SU-DHL-6 (cell line): ENCODE data around the gene LGALS4.

Experiments
- H2AFZ ChIP-seq: fragments of 200-600 bp; sonication (generic); 2 replicates; pipeline ENCODE4 v1.6.1; 2014; ENCODE audit warnings: low read depth, mild to moderate bottlenecking, moderate library complexity, mixed read lengths, antibody characterized with exemption, low read length; ENCODE audit not compliant: severe bottlenecking
- H3F3A ChIP-seq: fragments of 200-600 bp; shearing (Covaris generic); 2 replicates; pipeline ENCODE4 v1.6.0; 2016; ENCODE audit warnings: antibody characterized with exemption, mild to moderate bottlenecking; ENCODE audit not compliant: insufficient read depth
- H3K27ac ChIP-seq: fragments of 200-600 bp; sonication (generic); 2 replicates; pipeline ENCODE4 v1.5.1; 2016; ENCODE audit warnings: low read depth, mild to moderate bottlenecking, low read length, moderate library complexity, mixed read lengths
- H3K27me3 ChIP-seq: fragments of 200-600 bp; sonication (generic), shearing (Covaris generic); 2 replicates; pipeline ENCODE4 v1.6.0; 2014; ENCODE audit warnings: mild to moderate bottlenecking, low read length
- H3K36me3 ChIP-seq: fragments of 200-600 bp; sonication (generic); 2 replicates; pipeline ENCODE4 v1.6.1; 2014; ENCODE audit warnings: mild to moderate bottlenecking, low read length, mixed read lengths
- H3K4me2 ChIP-seq: fragments of 300-600, 200-600 bp; shearing (Covaris generic), sonication (generic); 2 replicates; pipeline ENCODE4 v1.6.0; 2014; ENCODE audit warnings: low read length, low read depth, mild to moderate bottlenecking; ENCODE audit not compliant: poor library complexity, severe bottlenecking
- H3K4me3 ChIP-seq: fragments of 200-600 bp; sonication (generic); 2 replicates; pipeline ENCODE4 v1.5.1; 2014; ENCODE audit warnings: antibody characterized with exemption, low read length, mild to moderate bottlenecking, mixed read lengths; ENCODE audit not compliant: insufficient read depth, poor library complexity, severe bottlenecking
- H3K79me2 ChIP-seq: fragments of 200-600 bp; sonication (generic); 2 replicates; pipeline ENCODE4 v1.6.1; 2014; ENCODE audit warnings: mild to moderate bottlenecking, low read length, moderate library complexity; ENCODE audit not compliant: insufficient read depth
- H3K9ac ChIP-seq: fragments of 200-600 bp; sonication (generic); 2 replicates; pipeline ENCODE4 v1.7.0; 2014; ENCODE audit warnings: mild to moderate bottlenecking, low read length
- H3K9me2 ChIP-seq: fragments of 200-600 bp; sonication (generic); replicated peaks from 2 replicates; pipeline ENCODE4 v1.6.1; 2014; ENCODE audit warnings: low read length; ENCODE audit not compliant: insufficient read depth
- H3K9me3 ChIP-seq: fragments of 200-600 bp; sonication (generic); 2 replicates; pipeline ENCODE4 v1.6.1; 2014; ENCODE audit warnings: low read length, mixed read lengths; ENCODE audit not compliant: insufficient read depth
- H4K20me1 ChIP-seq: fragments of 200-600 bp; sonication (generic); 2 replicates; pipeline ENCODE4 v1.6.1; 2014; ENCODE audit warnings: low read depth, mild to moderate bottlenecking, antibody characterized with exemption, low read length, moderate library complexity, mixed read lengths
- CTCF ChIP-seq: fragments of 200-600 bp; sonication (generic); IDR thresholded peaks from one replicate; pipeline ENCODE4 v1.5.1; 2017; ENCODE audit warnings: antibody characterized with exemption, mild to moderate bottlenecking, low read length, moderate library complexity; ENCODE audit not compliant: insufficient read depth, poor library complexity, severe bottlenecking
- EZH2phosphoT487 ChIP-seq: fragments of 200-600 bp; sonication (generic), shearing (Covaris generic); conservative IDR thresholded peaks from 2 replicates; pipeline ENCODE4 v1.6.1; 2018; ENCODE audit warnings: mild to moderate bottlenecking, antibody characterized with exemption, low read length, moderate library complexity, mixed read lengths

Gene LGALS4

DNA sequence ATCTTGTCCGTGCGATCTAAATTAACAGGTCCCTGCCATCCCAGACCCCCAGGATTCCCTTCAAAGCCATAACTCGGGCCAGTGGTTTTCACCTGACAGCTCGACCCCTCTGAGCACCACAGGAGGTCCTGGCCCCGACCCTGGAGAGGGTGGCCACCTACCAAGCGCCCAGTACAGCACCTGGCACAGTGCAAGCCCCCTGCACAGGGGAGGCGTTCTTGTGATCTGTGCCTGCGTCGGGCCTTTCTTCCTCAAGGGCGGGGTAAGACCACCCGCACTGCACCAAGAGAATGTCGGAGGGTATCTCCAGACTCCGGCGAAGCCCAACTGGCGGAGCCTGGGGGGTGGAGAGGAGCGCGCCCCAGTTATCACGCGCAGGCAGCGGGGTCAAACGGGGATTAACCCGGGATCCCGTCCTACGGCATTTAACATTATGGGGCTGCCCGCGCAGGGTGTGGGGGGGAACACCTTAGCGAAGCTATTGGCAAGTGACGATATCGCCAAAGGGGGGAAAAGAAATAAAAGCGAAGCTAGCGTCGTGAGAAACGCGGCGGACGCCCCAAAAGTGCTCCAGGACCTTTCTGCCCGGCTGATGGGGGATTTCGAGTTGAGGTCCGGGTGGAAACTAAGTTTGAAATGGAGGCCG is 38.4 kb upstream of the LGALS4 start:
- H3K27ac ChIP-seq, result peak overlapping the region; percentile 90
- no peaks in the 10 kb centered on the region for H3K27me3 ChIP-seq
- peak overlapping the region; percentile 73 for H3K4me2 ChIP-seq
- H3K4me3 ChIP-seq, result peak overlapping the region; percentile 46
- H3F3A ChIP-seq, result peaks cover 25% of the 10 kb centered on the region
- TF ChIP-seq CTCF (no peak), EZH2phosphoT487 (no peak)
- peaks cover 21% of the 10 kb centered on the region; the same call in 1 of the 2 replicates for H4K20me1 ChIP-seq
- H3K9me3 ChIP-seq, result no peaks in the 10 kb centered on the region
- H3K9me2 ChIP-seq, result no peaks in the 10 kb centered on the region
- H3K79me2 ChIP-seq, result peaks cover 37% of the 10 kb centered on the region
- no peak overlapping the region for H2AFZ ChIP-seq
- peak overlapping the region; percentile 70 for H3K9ac ChIP-seq
- H3K36me3 ChIP-seq, result peaks cover 21% of the 10 kb centered on the region

DNA sequence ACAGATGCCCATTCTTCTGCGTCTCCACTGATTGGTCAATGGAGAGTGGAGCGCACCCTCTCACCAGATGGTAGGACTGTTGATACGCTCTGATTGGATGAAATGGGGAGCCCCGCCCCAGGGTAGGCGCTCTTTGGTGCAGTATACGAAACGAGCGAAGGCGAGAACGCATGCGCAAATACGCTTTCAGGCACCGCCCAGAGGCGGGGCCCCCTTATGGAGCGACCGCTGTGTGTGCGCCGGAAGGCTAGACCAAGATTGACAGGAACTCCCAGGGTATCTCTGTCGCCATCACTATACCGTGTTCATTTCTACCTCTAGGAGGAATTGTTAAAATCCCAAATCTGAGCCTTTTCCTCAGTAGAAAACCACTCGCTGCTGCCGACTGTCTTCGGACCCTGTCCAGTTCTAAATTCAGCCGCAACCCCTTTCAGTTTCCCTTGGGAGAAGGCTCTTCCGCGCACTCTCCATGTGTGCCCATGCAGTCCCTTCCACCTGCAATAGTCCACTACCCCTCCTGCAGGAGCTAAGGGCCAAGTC is 37.8 kb upstream of the LGALS4 start:
- Histone ChIP-seq H3K9me3 (no peaks in the 10 kb centered on the region), H3K27ac (peak overlapping the region; percentile 90), H3K27me3 (no peaks in the 10 kb centered on the region), H3K4me3 (peak overlapping the region; percentile 46), H3K79me2 (peaks cover 43% of the 10 kb centered on the region), H4K20me1 (peaks cover 27% of the 10 kb centered on the region), H2AFZ (no peak overlapping the region), H3K9ac (peak overlapping the region; percentile 70), H3K36me3 (peaks cover 26% of the 10 kb centered on the region), H3K9me2 (no peaks in the 10 kb centered on the region), H3F3A (peaks cover 25% of the 10 kb centered on the region), H3K4me2 (peak overlapping the region; percentile 73)
- no peak for TF ChIP-seq CTCF
- no peak for TF ChIP-seq EZH2phosphoT487

GRCh38 chr19:38849860-38850435 is 37.2 kb upstream of the LGALS4 start, which contains the start of gene HNRNPL:
Gene HNRNPL (minus strand): TSS chr19:38849986. CDS start chr19:38849966, 20 bp downstream.
- Histone ChIP-seq H4K20me1 (peaks cover 32% of the 10 kb centered on the region), H3K4me3 (peak within 1 kb of the TSS; percentile 78), H3K27ac (peak within 1 kb of the TSS; percentile 92), H3K27me3 (no peaks in the 10 kb centered on the region), H3K9me3 (no peaks in the 10 kb centered on the region), H3K9ac (peak within 1 kb of the TSS; percentile 98), H3K9me2 (no peaks in the 10 kb centered on the region), H3F3A (peaks cover 28% of the 10 kb centered on the region), H3K4me2 (peak within 1 kb of the TSS; percentile 73), H3K79me2 (peaks cover 49% of the 10 kb centered on the region), H3K36me3 (peaks cover 31% of the 10 kb centered on the region), H2AFZ (no peak within 1 kb of the TSS)
- no peak for TF ChIP-seq CTCF
- no peak for TF ChIP-seq EZH2phosphoT487
